CD4-positive, alpha-beta memory T cell (primary cell): ENCODE data around the gene ELMOD3. TPM values are rescaled to one million over a fixed set of nuclear protein-coding genes. Genes with fewer than 3 reads are reported as not detected.

Source experiments
- CTCF ChIA-PET: fragments of 350-600 bp; sonication (Branson Sonifier 250); formaldehyde crosslinking; loops from one replicate; lab custom pipeline; 2021; ENCODE audit warnings: inconsistent platforms; ENCODE audit not compliant: partially characterized antibody; lab: Charles Lee
- POLR2A ChIA-PET: fragments of 350-600 bp; sonication (Branson Sonifier 250); formaldehyde crosslinking; loops from one replicate; lab custom pipeline; 2021; ENCODE audit not compliant: partially characterized antibody; lab: Charles Lee
- DNase-seq, 5 donors: peaks; one replicate each; pipeline versions ENCODE4 v3.0.0 to v3.0.0-alpha.2; 2020 to 2022; ENCODE audit warnings: mixed read lengths in 1 of 5
- H3K27ac ChIP-seq: one replicate; pipeline ENCODE4 v1.7.0; 2013; ENCODE audit warnings: low read depth, low read length
- H3K27me3 ChIP-seq: 2 replicates; pipeline ENCODE4 v1.7.0; 2013; ENCODE audit warnings: mild to moderate bottlenecking, low read length, moderate library complexity; ENCODE audit not compliant: insufficient read depth
- H3K36me3 ChIP-seq: 2 replicates; pipeline ENCODE4 v1.7.0; 2013; ENCODE audit warnings: mild to moderate bottlenecking, low read length, moderate library complexity; ENCODE audit not compliant: insufficient read depth
- H3K4me1 ChIP-seq: 2 replicates; pipeline ENCODE4 v1.7.0; 2013; ENCODE audit warnings: mild to moderate bottlenecking, low read length, moderate library complexity; ENCODE audit not compliant: insufficient read depth
- H3K4me3 ChIP-seq, 2 donors: one replicate each; pipeline ENCODE4 v1.7.0; 2013; ENCODE audit warnings: low read length in 2 of 2, mild to moderate bottlenecking in 1 of 2
- H3K9me3 ChIP-seq, 2 donors: one replicate each; pipeline ENCODE4 v1.7.0; 2013; ENCODE audit warnings: low read length in 2 of 2, control low read depth in 1 of 2; ENCODE audit not compliant: control insufficient read depth in 1 of 2
- H3K27ac Mint-ChIP-seq, 7 donors: one replicate each; pipeline ENCODE4 v1.8.0; 2020 to 2021; ENCODE audit warnings: mixed read lengths in 7 of 7, mild to moderate bottlenecking in 6 of 7, inconsistent platforms in 3 of 7, moderate library complexity in 3 of 7
- H3K27me3 Mint-ChIP-seq, 2 donors: one replicate each; pipeline ENCODE4 v1.8.0; 2020 to 2021; ENCODE audit warnings: mixed read lengths in 2 of 2
- H3K36me3 Mint-ChIP-seq, 2 donors: one replicate each; pipeline ENCODE4 v1.8.0; 2020 to 2021; ENCODE audit warnings: mixed read lengths in 2 of 2, inconsistent platforms in 1 of 2, mild to moderate bottlenecking in 1 of 2
- H3K4me1 Mint-ChIP-seq, 4 donors: one replicate each; pipeline ENCODE4 v1.8.0; 2020 to 2021; ENCODE audit warnings: mixed read lengths in 4 of 4, mild to moderate bottlenecking in 1 of 4
- H3K4me3 Mint-ChIP-seq, 8 donors: one replicate each; pipeline ENCODE4 v1.8.0; 2020 to 2021; ENCODE audit warnings: mixed read lengths in 8 of 8, mild to moderate bottlenecking in 7 of 8, moderate library complexity in 6 of 8, inconsistent platforms in 3 of 8
- H3K9me3 Mint-ChIP-seq, 8 donors: one replicate each; pipeline ENCODE4 v1.8.0; 2020 to 2021; ENCODE audit warnings: mixed read lengths in 8 of 8, mild to moderate bottlenecking in 5 of 8, inconsistent platforms in 3 of 8, moderate library complexity in 1 of 8
- intact Hi-C: fragments of 100-400 bp; cut with micrococcal nuclease; formaldehyde crosslinking; loops from one replicate; pipeline ENCODE4 v1.15.1; 2023
- polyA plus RNA-seq, 2 donors: library from polyadenylated mRNA; unstranded; fragments of 300-500 nt; fragmentation: Illumina TruSeq; gene quantifications; one replicate each; pipeline ENCODE4 v1.2.3, GENCODE V29; 2021
- total RNA-seq, 2 experiments: library from RNA; stranded (reverse); gene quantifications; one replicate each; pipeline ENCODE4 v1.2.3, GENCODE V29; 2021

ELMOD3 gene
- total and polyA plus RNA-seq, 4 experiments from 2014 or later: 10.1 to 33.2 (median 20.5) TPM

- POLR2A ChIA-PET: interaction anchor here (2.5 kb wide), 1 partner anchor 11 kb away, joined by 15 read pairs; no protein-coding TSS in a partner anchor
- CTCF ChIA-PET: interaction anchor here (1.2 to 3.2 kb wide), 3 partner anchors 121 to 210 kb away, joined by 4 to 19 read pairs (median 4); no protein-coding TSS in a partner anchor
- H3K27me3 Mint-ChIP-seq: no peaks in the 10 kb centered on the region
Measured at GRCh38 chr2:85427300-85427835, 72.8 kb downstream of the ELMOD3 start.

GRCh38 chr2:85428343-85428881, 73.8 kb downstream of the ELMOD3 start:
- no peak overlapping the region for H3K27ac ChIP-seq
- POLR2A ChIA-PET: interaction anchor here (0.6 to 2.5 kb wide), 2 partner anchors 10 to 121 kb away, joined by 3 to 15 read pairs; no protein-coding TSS in a partner anchor
- intact Hi-C loops: no loop called here
- no peaks in the 10 kb centered on the region for H3K9me3 Mint-ChIP-seq
- H3K36me3 Mint-ChIP-seq: no peaks in the 10 kb centered on the region
- H3K4me1 ChIP-seq: no peaks in the 10 kb centered on the region
- H3K27me3 Mint-ChIP-seq: no peaks in the 10 kb centered on the region
- no peaks in the 10 kb centered on the region for H3K4me1 Mint-ChIP-seq
- no peak overlapping the region for H3K4me3 ChIP-seq
- H3K9me3 ChIP-seq: no peaks in the 10 kb centered on the region
- no peaks in the 10 kb centered on the region for H3K36me3 ChIP-seq
- no peaks in the 10 kb centered on the region for H3K27me3 ChIP-seq
- CTCF ChIA-PET: interaction anchor here (1.2 to 3.2 kb wide), 4 partner anchors 120 to 209 kb away, joined by 3 to 19 read pairs (median 4); no protein-coding TSS in a partner anchor
- H3K27ac Mint-ChIP-seq: no peak overlapping the region
- DNase-seq: no peak
- no peak overlapping the region for H3K4me3 Mint-ChIP-seq

More at GRCh38 chr2:85427300-85427835, 72.8 kb downstream of the ELMOD3 start:
- H3K36me3 ChIP-seq: no peaks in the 10 kb centered on the region
- H3K4me1 ChIP-seq: no peaks in the 10 kb centered on the region
- Mint-ChIP-seq H3K4me3 (no peak overlapping the region), H3K27ac (peak overlapping the region in 1 of 7 donors; percentile 55), H3K36me3 (no peaks in the 10 kb centered on the region), H3K9me3 (no peaks in the 10 kb centered on the region), H3K4me1 (no peaks in the 10 kb centered on the region)
- no peaks in the 10 kb centered on the region for H3K27me3 ChIP-seq
- DNase-seq: no peak
- H3K27ac ChIP-seq: no peak overlapping the region
- intact Hi-C loops: no loop called here
- no peak overlapping the region for H3K4me3 ChIP-seq
- no peaks in the 10 kb centered on the region for H3K9me3 ChIP-seq

- no peaks in the 10 kb centered on the region for H3K9me3 ChIP-seq
- H3K27ac Mint-ChIP-seq: peak overlapping the region in 2 of 7 donors; percentile 27 to 52
- no peaks in the 10 kb centered on the region for H3K4me1 ChIP-seq
- no peaks in the 10 kb centered on the region for H3K36me3 ChIP-seq
- ChIA-PET POLR2A (interaction anchor here (1.3 to 5.3 kb wide), 3 partner anchors 9 to 109 kb away, joined by 3 to 24 read pairs (median 15); partner anchors contain the start of genes MAT2A and SH2D6), CTCF (interaction anchor here (0.7 to 3.2 kb wide), 5 partner anchors 9 to 124 kb away, joined by 3 to 19 read pairs (median 4); partner anchors contain the start of gene MAT2A)
- intact Hi-C loops: no loop called here
- H3K27ac ChIP-seq: no peak overlapping the region
- H3K4me3 Mint-ChIP-seq: no peak overlapping the region
- no peaks in the 10 kb centered on the region for H3K9me3 Mint-ChIP-seq
- no peaks in the 10 kb centered on the region for H3K4me1 Mint-ChIP-seq
- no peaks in the 10 kb centered on the region for H3K36me3 Mint-ChIP-seq
- H3K27me3 ChIP-seq: no peaks in the 10 kb centered on the region
- no peaks in the 10 kb centered on the region for H3K27me3 Mint-ChIP-seq
- DNase-seq: no peak
- H3K4me3 ChIP-seq: no peak overlapping the region
Measured at GRCh38 chr2:85429213-85429923, 74.8 kb downstream of the ELMOD3 start.

- Mint-ChIP-seq H3K9me3 (no peaks in the 10 kb centered on the region), H3K27ac (peak overlapping the region in 2 of 7 donors; percentile 27 to 52), H3K4me3 (no peak overlapping the region), H3K27me3 (no peaks in the 10 kb centered on the region), H3K36me3 (no peaks in the 10 kb centered on the region), H3K4me1 (no peaks in the 10 kb centered on the region)
- POLR2A ChIA-PET: interaction anchor here (1.3 to 5.3 kb wide), 3 partner anchors 8 to 109 kb away, joined by 3 to 24 read pairs (median 15); partner anchors contain the start of genes MAT2A and SH2D6
- H3K9me3 ChIP-seq: no peaks in the 10 kb centered on the region
- DNase-seq: no peak
- CTCF ChIA-PET: interaction anchor here (0.7 to 3.2 kb wide), 4 partner anchors 9 to 123 kb away, joined by 3 to 19 read pairs (median 4); partner anchors contain the start of gene MAT2A
- no peaks in the 10 kb centered on the region for H3K36me3 ChIP-seq
- no peak overlapping the region for H3K4me3 ChIP-seq
- H3K27me3 ChIP-seq: no peaks in the 10 kb centered on the region
- no peaks in the 10 kb centered on the region for H3K4me1 ChIP-seq
- no peak overlapping the region for H3K27ac ChIP-seq
- intact Hi-C loops: no loop called here
Measured at GRCh38 chr2:85429924-85430289, 75.3 kb downstream of the ELMOD3 start.

GRCh38 chr2:85430752-85431569, 76.4 kb downstream of the ELMOD3 start:
- intact Hi-C loops: no loop called here
- Histone ChIP-seq H3K27ac (no peak overlapping the region), H3K9me3 (no peaks in the 10 kb centered on the region), H3K4me3 (no peak overlapping the region), H3K27me3 (no peaks in the 10 kb centered on the region), H3K4me1 (no peaks in the 10 kb centered on the region), H3K36me3 (no peaks in the 10 kb centered on the region)
- CTCF ChIA-PET: interaction anchor here (1.3 kb wide), 1 partner anchor 11 kb away, joined by 3 read pairs; no protein-coding TSS in a partner anchor
- DNase-seq: no peak
- Mint-ChIP-seq H3K4me3 (no peak overlapping the region), H3K9me3 (no peaks in the 10 kb centered on the region), H3K36me3 (no peaks in the 10 kb centered on the region), H3K4me1 (peaks cover 0 to 1% (median under 1%) of the 10 kb centered on the region in 4 donors), H3K27me3 (no peaks in the 10 kb centered on the region), H3K27ac (peak overlapping the region in 1 of 7 donors; percentile 7)
- POLR2A ChIA-PET: interaction anchor here (1.4 to 5.3 kb wide), 2 partner anchors 108 to 115 kb away, joined by 3 to 24 read pairs; partner anchors contain the start of gene MAT2A

- Histone ChIP-seq H3K9me3 (no peaks in the 10 kb centered on the region), H3K4me3 (no peak overlapping the region), H3K27ac (no peak overlapping the region), H3K27me3 (no peaks in the 10 kb centered on the region), H3K4me1 (no peaks in the 10 kb centered on the region), H3K36me3 (no peaks in the 10 kb centered on the region)
- CTCF ChIA-PET: interaction anchor here (1.3 kb wide), 1 partner anchor 12 kb away, joined by 3 read pairs; no protein-coding TSS in a partner anchor
- no peaks in the 10 kb centered on the region for H3K9me3 Mint-ChIP-seq
- no peak for DNase-seq
- POLR2A ChIA-PET: interaction anchor here (1.4 to 5.3 kb wide), 2 partner anchors 107 to 114 kb away, joined by 3 to 24 read pairs; partner anchors contain the start of gene MAT2A
- H3K27me3 Mint-ChIP-seq: no peaks in the 10 kb centered on the region
- peak overlapping the region in 2 of 7 donors; percentile 7 to 15 for H3K27ac Mint-ChIP-seq
- intact Hi-C loops: no loop called here
- no peaks in the 10 kb centered on the region for H3K36me3 Mint-ChIP-seq
- no peak overlapping the region for H3K4me3 Mint-ChIP-seq
- peaks cover 0 to 8% (median 2%) of the 10 kb centered on the region in 4 donors for H3K4me1 Mint-ChIP-seq
Measured at GRCh38 chr2:85431570-85432205, 77.1 kb downstream of the ELMOD3 start.
